Peyer's patch (tissue), 4 donors: Measurements from ENCODE around the gene OCA2.

Experiments used
- POLR2A ChIP-seq, 2 donors: fragments of 450-650 bp; IDR thresholded peaks; one replicate each; pipeline ENCODE4 v1.5.1; 2017; ENCODE audit warnings: antibody characterized with exemption in 2 of 2, mild to moderate bottlenecking in 2 of 2, moderate library complexity in 2 of 2
- TF ChIP-seq, protein P1 (sequence below), 6 experiments: fragments of 450-650 bp in 4 of 6; fragments of 200-600 bp in 2 of 6; sonication (generic) in 1 of 6; IDR thresholded peaks; one replicate each; pipeline ENCODE4 v1.5.1; 2017 to 2019; ENCODE audit warnings: antibody characterized with exemption in 6 of 6, mild to moderate bottlenecking in 3 of 6, moderate library complexity in 1 of 6

DNA sequence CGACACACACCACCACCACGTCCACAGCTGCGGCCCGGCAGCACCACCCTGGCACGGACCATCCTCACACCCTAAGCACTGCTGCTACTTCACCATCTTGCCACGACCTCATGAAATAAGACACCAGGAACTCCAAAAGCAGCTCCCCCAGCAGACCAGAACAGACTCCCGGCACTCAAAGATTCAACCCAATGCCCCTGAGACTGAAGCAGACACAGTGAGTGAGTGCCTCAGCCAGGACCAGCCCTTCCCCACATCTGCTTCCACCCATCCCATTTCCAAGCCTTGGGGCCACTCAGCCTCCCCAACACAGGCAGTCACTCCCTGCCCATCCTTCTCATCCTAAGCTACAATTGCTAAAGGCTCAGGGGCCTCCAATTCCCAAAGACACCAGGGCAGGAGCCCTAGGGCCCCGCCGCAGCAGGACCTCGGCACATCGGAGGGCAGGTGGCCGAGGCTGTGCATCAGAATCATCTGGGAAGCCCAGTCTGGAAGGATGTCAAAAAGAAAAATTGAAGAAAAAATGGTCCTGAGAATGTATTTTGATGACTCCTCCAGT lies 18.4 kb upstream of the OCA2 start:
- TF ChIP-seq POLR2A (IDR thresholded peaks at IDR 0.05), result no peak
- TF ChIP-seq, protein P1, sequence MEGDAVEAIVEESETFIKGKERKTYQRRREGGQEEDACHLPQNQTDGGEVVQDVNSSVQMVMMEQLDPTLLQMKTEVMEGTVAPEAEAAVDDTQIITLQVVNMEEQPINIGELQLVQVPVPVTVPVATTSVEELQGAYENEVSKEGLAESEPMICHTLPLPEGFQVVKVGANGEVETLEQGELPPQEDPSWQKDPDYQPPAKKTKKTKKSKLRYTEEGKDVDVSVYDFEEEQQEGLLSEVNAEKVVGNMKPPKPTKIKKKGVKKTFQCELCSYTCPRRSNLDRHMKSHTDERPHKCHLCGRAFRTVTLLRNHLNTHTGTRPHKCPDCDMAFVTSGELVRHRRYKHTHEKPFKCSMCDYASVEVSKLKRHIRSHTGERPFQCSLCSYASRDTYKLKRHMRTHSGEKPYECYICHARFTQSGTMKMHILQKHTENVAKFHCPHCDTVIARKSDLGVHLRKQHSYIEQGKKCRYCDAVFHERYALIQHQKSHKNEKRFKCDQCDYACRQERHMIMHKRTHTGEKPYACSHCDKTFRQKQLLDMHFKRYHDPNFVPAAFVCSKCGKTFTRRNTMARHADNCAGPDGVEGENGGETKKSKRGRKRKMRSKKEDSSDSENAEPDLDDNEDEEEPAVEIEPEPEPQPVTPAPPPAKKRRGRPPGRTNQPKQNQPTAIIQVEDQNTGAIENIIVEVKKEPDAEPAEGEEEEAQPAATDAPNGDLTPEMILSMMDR (IDR thresholded peaks at IDR 0.05), result no peak
